HG02798 (cell line): ENCODE results near the gene NR2F2.

Source experiments
- ATAC-seq: cut with Tn5 transposase; IDR thresholded peaks from one replicate; pipeline ENCODE4 v1.9.1; 2021; ENCODE audit warnings: mild to moderate bottlenecking; ENCODE audit not compliant: unreplicated experiment, poor library complexity

The NR2F2 gene

DNA sequence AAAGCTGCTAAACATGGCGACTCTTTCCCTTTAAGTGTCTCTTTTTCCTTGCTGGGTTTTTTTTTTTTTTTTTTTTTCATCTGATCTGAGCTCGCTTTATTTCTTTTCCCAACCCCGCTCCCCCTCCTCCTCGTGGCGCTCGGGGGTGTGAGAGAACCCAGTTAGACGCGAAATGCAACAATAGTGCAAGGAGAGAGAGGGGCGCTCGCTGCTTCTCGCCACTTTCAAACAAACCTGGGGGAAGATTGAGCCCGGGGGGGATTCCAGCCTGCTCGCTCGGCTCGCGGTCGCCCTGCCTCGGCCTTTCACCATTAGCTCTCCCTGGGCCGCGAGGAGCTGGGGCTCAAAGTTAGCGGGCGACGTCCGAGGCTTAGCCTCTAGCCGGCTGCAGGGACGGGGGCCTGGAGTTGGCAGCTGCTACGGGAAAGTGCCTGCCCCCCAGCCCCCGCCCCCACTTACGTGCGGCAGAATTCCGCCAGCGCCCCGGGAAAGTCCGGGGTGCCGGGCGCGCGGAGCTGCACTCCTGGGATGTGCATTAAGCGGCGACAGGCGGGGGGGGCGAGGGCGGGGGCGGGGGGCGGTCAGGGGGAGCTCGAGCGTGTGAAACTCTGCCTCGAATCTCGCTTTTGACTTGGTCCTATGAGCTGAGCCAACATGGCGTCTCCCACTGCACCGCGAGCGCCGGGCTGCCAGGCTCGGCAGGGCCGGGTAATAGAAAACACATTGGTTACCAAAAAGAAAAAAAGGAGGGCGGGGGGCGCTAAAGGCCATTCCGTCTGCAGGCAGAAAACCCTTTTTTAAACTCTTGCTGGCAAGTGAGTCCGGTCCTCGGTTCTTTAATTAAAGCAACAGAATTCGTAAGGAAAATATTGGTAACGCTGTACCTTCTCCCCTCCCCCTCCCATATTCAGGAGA lies 10.4 kb downstream of the NR2F2 start:
- ATAC-seq, result no peak

DNA sequence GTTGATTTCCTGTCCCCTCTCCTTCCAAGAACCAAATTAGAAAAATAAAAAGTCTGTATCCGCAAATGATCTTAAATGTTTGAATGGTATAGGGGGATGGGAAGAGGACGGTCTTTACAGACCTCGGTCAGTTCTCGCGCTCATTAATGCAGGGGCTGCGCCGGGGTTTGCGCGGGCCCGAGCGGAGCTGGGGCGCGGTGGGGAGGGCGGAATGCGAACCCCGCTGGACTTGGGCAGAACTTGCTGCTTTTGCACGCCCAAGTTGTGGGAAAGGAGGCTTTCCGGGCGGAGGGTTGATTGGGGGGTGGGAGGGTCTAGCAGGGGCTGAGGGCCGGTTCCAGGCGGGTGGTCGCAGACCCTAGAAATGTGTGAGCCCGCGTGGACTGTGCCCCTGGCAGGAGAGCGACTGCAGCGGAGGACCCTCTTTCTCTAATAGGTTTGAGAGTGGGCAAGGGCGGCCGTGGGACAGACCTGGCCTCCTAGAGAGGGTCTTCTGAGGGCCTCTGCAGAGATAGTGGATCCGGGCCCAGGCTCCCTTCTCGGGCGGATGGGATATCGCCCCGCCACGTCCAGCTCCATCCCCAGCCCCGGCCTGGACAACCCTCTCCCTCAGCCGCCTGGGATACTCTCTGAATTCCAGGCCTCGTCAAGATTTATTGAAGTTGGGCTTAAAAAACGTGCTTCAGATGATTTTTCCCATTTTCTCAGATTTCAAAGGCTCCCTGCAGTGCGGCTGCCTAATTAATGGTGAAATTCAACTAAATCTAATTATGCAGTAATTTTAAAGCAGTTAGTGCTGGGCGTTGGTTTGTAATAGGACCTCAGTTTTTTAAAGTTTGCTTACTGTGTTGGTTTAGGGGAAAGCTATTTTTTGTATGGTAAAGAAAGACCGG lies 11.3 kb downstream of the NR2F2 start:
- ATAC-seq, result no peak

DNA sequence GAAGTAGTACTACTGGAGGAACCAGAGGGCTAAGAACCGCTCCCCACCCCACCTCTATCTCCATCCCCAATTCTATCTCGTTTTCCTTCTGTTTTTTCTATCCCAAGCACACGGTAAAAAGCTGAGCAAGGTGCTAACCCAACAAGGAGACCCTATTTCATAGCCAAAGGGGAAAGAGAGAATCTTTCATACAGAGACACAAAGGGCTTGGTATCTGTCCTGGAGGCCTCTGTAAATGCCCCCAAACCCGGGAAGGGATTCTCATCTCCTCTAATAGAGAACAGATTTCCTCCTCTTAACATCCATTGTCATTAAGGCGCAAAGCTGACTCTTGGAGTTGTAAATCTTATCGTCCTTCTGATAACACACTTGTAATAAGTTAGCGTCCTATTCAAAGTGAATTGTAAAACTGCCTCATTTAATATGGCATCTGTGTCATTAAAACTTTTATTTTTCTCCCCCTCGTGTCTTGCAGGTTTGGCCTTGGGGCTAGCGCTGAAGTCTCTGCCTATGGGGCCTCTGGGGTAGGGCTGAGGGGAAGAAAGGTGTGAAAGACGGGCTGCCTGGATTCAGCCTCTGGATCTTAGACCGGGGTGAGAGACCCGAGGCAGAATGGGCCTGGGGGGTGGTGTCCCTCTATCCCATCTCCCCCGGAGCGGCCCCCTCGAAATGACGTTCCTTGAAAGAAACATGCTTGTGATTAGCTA lies 12.1 kb downstream of the NR2F2 start:
- ATAC-seq, result no peak

DNA sequence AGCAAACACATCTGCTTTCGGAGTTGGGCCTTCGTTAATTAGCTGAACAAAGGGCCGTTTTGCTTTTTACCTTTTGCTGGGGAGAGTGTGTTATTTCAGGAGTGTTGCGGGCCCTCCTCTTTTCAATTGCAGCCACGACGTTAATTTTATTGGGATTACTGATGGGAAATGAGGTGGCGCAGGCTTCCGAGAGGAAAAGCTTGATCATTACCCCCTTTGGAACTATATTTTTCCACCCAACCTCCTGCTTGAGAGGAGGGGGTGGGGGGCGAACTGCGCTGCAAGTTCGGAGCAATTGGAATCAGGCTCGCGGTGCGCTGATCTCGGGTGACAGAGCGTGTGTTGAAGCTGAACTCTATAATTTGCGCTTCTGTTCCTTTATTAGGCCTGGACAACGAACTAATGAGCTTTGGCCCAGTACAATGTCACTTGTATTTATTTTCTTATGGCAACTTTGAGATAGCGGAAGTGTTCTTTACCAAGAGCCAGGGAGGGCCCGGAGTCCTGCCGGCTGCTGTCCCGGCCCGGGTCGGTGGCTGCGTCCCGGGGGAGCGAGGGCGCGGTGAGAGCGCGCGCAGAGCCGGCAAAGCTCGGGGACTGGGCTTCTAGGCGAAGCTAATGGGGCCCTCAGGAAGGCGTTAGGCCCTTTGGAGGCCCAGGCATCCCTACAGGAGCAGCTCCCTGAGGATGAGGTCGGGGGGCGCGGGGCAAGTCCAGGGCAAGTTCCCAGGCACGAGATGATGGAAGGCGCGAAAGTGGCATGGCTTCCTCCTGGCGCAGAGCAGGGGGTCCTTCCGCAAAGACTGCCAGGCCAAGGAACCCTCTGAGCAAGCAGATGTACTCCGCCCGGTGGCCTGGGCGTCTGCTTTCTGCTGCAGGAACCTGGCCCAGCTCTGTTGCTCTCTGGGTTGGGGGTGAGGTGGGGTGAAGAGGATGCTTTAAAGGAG lies 12.9 kb downstream of the NR2F2 start:
- no peak for ATAC-seq

DNA sequence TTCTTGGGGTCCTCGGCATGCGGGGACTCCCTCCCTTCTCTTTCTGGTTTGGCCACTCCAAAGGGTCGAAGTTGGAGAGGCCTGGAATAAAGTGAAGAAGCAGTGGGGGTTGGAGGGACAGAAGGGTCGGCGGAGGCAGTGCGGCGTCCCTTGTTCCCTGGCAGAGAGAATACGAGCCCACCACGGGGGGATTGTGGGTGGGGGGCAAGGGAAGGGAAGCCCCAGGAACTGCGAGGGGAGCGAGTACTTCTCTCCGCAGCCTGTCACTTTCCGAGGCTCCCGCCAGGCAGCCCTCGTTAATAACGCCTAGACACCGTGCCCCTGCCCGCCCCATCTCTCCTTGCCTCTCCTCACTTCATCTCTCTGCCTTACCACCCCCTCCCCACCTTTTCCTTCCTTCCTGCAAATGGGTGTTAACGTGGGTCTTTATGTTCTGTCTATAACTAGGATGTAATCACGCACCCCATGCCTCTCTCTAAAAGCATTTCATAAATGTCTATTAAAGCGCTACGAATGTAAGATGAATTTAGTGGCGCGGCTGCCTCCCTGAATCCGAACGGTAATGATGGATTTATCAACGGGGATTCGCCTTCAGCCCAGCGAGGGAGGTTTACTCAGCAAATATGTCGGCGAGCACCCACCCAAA lies 13.7 kb downstream of the NR2F2 start:
- ATAC-seq, result no peak

DNA sequence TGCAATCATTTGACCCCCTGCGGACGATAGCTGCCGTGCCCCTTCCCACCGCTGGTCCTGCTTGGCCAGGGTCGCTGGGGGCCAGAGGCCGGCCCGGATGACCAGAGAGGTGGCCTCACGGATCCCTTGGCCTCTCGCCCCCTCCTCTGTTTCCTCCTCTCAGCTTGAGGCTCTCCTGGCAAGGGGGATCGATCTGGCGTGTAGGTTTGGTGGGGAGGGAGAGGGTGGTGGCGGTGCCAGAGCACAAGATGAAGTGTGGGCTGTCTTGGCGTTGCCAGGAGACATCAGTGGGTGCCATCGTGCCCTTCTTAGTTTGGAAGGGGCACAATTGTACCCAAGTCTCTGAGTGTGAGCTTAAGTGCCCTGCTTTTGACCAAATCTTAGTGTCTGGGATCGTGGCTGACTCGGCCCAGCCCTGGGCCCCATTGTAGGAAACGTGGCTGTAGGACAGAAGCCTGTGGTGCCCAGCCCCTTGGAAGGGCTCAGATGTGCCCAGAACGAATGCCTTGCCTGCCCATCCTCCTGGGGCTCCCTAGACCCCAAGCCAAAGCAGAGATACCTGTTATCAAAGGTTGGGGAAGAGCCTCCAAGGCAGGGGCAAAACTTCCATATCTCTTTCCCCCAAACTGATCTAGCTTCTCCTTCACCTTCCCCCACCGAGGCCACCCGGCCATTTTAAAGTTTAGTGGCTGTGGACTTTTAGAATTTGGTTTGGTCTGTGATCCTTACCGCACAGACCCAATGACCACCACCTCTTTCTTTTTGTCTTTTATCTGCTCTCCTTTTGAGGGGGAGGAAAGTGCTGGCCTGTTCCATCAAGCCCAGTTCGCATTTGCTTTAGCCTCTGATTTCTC lies 14.4 kb downstream of the NR2F2 start:
- no peak for ATAC-seq

DNA sequence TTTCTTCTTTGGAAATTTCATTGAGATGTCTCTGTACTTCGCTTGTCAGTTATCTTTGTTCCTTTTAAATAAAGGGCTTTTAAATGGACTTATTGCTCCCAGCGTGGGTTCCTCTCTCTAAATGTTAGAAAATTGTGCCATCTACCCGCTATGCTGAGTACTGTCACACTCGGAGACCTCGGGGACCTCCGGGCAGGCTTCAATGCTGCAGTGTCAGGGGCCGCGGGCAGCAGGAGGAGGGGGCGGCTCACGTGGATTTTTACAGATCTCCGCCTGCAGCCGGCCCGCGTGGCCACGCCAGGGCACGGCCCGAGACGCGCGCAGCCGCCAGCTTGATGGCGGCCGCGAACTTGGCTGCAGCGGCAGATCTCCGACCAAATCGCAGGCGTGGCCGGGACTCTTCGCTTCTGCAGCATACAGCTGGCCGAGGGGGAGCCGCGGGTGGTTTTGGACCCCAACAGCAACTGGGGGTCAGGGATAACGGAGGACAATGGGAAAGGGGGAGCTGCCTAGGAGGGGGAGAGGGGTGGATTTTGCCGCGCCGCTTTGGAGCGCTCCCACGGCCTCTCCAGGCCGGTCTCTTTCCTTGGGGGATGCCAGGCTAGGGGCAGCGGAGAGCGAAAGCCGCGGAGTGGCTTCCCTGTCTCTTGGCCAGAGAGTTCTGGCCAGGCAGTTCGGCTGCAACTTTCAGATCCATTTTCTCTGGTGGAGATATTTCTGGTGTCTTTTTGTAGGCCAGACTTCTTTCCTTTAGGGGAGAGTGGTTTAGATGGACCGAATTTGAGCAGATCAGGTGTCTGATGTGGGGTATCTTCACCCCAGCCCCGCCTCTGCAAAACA lies 15.3 kb downstream of the NR2F2 start:
- peak; percentile 53 for ATAC-seq

DNA sequence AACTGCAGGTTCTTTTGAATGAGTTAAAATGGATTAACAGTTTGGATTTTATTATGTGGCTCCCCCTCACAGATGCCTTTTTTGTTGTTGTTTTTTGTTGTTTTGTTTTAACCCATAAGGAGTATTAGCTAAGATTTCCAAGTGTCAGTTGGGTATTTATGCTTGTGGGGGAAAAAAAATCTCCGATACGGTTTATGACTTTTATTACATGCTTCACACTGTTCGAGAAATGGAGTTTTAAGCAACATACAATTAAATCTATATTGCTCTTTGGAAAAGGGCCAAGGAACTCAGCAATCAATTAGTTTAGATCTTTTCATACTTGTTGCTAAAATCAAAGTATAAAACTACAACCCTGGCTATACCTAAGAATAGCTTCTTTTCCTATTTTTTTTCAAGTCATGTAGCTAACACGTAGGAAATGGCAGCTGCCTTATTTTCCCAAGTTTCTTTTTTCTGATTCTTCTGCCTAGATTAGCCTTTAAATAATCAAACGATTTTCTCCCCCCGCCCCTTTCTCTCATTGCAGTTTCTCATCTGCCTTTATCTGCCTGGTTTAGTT lies 16.0 kb downstream of the NR2F2 start:
- no peak for ATAC-seq

DNA sequence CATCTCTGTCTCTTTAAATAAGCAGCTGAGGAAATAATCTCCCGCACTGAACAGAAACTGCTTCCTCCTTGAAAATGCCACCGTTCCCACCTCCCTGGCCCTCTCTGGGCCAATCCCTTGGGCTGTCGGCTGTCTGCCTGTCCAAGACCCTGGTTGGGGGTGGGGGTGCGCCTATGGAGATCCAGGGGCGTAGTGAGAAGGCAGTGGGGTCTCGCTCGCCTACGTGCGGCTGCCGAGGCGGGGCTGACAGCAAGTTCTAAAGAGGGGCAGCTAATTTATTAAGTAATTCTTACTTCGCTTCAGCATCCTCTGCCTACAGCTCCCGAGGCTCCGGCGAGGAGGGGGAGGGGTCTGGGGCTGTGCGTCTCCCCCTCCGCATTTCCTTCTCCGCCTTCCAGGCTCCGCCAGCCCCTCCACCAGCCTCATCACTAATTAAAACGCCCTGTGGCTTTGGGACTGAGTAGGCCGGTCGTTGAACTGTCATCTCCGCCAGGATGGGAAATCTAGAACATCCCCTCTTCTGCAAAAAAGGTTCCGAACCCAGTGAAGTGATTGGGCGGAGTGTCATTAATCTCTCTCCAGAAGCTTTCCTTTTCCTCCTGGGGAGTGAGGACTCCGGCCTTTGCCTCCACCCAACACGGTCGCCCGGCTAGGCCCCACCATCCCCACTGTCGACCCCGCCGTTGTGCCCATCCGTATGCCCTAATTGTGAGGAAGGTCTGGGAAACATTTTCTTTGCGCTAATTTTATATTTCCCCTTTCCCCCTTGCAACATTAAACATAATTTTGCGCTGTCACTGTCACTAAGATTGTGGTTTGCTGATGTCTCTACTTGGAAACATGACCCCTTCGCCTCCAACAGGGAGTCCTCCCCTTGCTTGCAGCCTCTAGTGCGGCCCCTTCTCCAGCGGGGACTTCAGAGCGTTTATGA lies 16.9 kb downstream of the NR2F2 start:
- ATAC-seq, result no peak

DNA sequence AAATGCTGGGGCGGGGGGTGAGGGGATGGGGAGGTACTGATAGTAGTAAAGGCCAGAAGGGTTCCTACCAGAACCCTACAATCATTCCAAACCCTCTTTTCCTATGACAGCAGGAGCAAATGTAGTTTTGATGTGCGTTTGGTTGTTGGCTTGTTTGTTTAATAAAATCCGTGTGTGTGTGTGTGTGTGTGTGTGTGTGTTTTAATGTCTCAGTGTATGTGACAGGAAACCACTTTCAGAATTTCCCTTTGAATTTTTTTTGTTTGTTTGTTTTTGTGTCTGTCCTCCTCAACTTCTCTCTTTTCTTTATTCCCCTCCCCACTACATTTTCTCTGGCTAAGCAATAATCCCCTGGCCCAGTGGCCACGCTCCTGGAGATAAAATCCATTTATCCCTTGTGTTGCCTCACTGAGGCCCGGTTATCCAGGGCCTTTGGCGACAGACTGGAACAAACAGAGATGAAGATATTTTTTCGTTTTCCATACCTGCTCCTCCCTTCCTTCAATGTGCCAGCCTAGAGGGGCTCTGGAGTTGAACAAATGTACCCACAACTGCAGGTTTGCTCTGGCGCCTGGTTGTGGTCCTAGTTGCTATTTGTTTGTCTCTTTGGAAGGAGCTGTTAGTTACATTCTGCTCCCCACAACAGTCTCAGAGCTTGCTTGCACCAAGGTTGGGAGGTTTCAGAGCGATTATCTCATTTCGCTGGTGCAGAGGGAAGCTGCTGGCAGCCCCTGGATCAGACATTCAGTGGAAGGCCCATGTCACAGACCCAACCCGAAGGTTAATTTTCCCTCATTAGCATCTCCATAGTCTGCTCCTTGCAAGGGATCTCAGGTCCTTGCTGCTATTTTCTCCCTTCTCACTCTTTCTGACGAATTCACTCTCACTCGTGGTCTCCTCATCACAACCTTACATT lies 17.9 kb downstream of the NR2F2 start:
- no peak for ATAC-seq

DNA sequence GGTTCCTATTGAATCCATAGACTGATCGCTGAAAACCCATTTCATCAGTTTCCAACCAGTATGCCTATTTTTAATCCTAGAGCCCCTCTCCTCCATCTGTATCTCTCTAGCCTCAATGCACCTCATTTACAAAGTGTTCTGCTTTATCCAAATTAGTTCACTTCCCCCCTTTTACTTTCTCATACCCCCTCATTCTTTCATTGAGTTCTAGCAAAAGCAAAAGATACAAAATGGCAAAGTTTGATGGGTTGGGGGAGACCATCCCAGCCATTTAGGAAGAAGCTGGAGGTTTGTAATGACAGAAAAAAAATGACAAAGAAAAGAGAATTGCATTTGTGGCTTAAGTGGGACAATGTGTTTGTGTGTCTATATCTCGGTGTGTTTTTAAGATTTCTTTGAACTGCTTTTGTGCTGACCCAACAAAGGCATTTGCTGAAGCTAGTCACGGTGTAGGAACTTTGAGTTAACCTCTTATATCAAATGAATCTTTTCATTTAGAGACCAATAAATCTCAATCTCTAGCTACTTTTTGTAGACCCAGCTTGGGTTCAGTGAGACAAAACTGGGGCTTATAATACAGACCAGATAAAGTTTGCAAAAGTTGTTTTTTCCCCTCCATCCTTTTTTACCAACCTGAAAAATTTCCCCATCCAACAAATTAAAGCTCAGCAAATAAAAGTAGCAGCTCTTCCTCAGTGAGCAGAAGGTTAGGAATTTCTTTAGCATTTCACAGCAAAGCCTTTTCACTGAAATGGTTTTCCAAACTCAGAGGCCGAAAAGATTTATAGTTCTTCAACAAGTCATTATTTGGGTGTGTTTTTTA lies 18.7 kb downstream of the NR2F2 start:
- no peak for ATAC-seq

DNA sequence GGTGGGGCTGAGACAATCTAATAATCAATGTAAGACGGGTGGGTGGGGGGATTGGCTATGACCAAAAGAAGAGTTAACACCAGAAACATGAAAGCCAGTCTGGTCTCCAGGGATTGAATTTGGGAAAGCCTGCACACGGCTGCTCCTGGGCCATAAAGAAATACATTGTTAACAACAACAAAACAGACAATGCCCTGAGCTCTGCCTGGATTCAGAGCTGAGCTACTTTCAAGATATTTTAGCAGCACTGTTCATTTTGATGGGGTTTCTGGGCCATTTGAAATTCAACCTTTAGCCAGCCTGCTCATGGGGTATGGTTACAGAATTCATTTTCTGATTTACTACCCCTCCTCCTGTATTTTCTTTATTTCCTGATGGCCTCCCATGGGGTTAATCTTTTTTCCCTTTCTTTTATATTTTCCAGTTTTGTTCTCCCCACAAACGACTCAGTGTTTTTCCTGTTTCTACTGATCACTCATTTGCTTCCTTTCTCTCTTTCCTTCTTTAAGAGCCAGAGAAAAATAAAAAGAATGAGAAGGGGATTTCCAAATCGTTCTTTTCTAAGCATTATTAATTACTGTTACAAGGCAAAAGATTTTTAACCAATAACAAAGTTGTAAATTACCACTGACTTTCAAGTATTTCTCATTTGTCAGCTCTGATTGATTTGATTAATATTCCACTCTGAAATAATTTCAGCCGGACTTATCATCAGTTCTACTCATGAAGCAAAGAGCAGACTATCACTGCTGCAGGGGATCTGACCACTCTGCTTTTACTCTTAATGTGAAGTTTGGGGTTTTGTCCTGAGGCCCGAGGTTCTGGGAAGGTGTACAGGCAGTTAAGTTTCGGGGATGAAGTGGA lies 19.6 kb downstream of the NR2F2 start:
- no peak for ATAC-seq
